ENCODE data around the gene FLYWCH2.
A peak's percentile ranks its signal among the peaks of the same experiment; 100 is the strongest.

The FLYWCH2 gene, protein sequence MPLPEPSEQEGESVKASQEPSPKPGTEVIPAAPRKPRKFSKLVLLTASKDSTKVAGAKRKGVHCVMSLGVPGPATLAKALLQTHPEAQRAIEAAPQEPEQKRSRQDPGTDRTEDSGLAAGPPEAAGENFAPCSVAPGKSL

DNA sequence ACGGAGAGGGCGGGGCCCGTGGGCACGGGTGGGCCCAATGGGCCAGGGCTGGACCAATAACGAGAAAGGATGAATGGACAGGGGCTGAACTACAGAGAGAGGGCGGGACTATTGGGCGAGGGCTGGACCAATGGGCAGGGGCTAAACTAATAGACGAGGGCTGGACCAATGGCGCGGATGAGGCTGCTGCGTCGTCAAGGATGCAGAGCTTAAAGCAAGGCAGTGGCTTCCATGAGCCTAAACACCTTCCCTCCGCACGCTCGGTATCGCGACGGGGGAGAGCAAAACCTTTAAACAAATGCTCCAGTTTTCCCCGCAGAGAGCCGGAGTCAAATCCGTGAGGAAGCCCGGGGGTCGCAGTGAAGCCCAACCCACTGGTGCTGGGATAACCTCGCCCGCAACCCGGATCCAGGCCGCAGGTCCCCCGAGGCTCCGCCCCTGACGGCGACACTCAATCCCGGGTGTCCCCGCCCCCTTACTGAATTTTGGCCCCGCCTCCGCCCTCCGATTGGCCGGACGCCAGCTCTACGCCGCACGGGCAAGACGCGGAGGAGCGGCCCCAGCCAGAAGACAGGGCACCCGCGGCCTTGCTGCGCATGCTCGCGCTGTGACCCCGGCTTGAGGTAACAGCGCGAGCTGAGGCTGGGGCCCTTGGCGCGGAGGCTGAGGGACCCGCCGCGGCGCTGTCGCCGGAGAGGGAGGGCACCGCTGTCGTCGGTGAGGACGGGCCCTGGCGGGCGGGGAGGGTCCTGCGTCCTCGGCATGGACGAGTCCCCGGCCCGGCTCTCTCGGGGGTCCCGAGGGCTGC lies at the start of gene FLYWCH2:
Gene FLYWCH2, plus strand, starts transcription at position 566 of the 808 bp plus-strand sequence. CDS start 13,235 bp downstream, outside the sequence.
- peak; percentile 100 for DNase-seq
- in situ Hi-C loops (cut with HindIII; ENCODE audit: low pct_ligation_motif_present, low pct_unique_long_range_greater_than_20kb, low sequenced_read_pairs): no loop called here

DNA sequence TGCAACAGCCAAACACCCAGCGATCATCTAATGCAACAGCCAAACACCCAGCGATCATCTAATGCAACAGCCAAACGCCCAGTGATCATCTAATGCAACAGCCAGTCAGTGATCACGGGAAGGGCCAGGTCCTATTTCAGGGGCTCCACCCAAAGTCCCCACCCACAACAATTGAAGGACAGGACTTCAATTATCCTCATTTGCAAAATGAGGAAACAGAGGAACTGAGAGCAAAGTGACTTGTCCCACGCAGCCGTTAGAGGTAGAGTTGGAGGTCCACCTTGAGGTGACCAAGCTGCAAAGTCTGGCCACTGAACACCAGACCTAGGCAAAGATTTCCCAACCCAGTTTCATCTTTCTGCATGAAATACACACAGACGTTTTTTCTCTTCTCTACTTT lies 49.2 kb upstream of the FLYWCH2 start:
- no peak for DNase-seq
- in situ Hi-C loops (cut with HindIII; ENCODE audit: low pct_ligation_motif_present, low pct_unique_long_range_greater_than_20kb, low sequenced_read_pairs): no loop called here

DNA sequence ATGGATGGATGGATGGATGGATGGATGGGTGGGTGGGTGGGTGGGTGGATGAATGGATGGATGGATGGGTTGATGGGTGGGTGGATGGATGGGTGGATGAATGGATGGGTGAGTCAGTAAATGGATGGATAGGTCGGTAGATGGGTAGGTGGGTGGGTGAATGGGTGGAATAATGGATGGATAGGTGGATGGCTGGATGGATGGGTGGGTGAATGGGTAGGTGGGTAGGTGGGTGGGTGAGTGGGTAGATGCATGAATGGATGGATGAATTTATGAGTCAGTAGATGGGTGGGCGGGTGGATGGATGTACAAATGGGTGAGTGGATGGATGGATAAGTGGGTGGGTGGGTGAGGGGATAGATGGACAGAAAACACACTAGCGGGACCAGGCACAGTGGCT lies 48.0 kb upstream of the FLYWCH2 start:
- in situ Hi-C loops (cut with HindIII; ENCODE audit: low pct_ligation_motif_present, low pct_unique_long_range_greater_than_20kb, low sequenced_read_pairs): no loop called here
- DNase-seq: no peak

DNA sequence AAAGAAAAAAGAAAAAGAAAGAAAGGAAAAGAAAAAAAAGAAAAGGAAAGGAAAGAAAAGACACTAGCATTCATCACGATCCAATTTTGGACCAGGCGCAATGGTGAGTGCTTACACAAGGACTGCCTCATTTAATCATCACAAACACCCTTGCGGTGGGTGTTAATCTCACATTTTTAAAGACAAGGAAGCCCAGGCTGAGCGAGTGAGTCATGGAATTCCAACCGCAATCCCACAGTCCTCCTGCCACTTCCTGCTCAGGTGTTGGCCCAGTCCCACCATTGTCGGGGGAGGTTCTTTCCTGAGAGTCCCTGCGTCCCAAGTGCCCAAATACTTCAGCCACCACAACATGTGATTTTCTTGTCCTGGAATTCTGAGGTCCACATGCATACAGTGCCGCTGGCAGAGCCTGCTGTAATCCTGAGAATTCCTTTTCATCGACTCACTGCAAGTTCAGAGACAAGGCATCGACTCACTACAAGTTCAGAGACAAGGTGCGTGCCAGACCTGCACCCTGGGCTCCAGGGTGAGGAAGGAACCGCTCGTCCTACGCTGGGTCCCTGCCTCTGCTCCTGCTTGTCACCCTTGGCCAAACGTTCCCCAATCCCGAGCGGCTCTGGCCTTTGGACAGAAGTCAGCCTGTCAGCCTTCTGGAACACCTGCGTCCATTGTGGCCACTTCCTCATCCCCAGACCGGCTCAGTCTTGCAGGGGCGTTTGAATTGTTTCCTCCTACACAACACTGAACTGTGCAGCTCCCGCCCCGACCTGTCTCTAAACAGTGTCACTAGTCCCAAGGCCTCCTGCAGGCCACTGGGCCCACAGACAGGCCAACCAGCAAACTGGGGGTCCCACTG lies 47.1 kb upstream of the FLYWCH2 start:
- peak; percentile 99 for DNase-seq
- in situ Hi-C loops (cut with HindIII; ENCODE audit: low pct_ligation_motif_present, low pct_unique_long_range_greater_than_20kb, low sequenced_read_pairs): no loop called here

DNA sequence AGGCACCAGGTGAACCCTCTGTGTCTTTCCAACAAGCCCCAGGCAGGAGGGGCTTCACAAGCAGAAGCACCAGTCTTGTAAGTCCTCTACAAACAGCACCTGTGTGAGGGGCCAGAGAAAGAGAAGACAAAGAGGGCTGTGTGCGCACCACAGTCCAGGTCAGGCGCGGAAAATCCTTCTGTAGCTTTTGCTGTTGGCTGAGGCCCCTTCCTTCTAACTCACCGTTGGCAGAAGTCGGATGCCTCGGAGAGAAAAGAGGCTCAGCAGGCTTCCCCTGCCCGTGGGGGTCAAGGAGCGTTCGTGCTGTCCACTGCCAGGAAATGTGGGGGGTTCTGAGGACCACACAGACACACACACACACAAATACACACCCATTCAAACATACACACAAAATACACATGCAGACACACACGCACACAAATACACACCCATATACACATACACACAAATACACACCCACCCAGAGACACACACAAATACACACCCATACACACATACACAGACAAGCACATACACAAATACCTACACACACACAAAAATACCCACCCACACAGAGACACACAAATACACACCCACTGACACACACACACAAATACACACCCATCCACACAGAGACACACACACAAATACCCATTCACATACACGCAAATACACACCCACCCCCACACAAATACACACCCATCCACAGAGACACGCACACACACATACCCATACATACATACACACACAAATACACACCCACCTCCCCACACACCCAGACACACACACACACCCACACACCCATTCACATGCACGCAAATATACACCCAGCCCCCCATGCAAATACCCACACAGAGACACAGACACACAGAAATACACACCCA lies 46.1 kb upstream of the FLYWCH2 start:
- in situ Hi-C loops (cut with HindIII; ENCODE audit: low pct_ligation_motif_present, low pct_unique_long_range_greater_than_20kb, low sequenced_read_pairs): no loop called here

DNA sequence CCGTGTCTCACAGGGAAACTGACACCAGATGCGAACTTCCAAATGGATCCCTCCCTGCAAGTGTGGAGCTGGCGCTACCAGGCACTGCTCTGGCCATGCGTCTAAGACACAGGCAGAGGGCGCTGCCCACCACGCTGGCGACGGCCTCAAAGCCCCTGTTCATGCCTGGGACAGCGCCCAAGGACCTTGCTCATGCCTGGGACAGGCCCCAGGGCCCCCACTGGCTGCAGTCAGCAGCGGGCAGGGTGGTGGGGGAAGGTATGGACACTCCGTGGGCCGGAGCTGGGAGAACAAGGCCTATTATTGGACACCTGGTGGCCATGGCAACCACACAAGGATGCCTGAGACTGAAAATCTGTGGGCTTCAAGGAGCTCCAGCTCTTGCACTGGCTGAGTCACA lies 44.1 kb upstream of the FLYWCH2 start:
- DNase-seq: peak; percentile 78
- in situ Hi-C loops (cut with HindIII; ENCODE audit: low pct_ligation_motif_present, low pct_unique_long_range_greater_than_20kb, low sequenced_read_pairs): no loop called here

More for the DNA sequence above, 46.1 kb upstream of the FLYWCH2 start:
- peak; percentile 29 for DNase-seq

DNA sequence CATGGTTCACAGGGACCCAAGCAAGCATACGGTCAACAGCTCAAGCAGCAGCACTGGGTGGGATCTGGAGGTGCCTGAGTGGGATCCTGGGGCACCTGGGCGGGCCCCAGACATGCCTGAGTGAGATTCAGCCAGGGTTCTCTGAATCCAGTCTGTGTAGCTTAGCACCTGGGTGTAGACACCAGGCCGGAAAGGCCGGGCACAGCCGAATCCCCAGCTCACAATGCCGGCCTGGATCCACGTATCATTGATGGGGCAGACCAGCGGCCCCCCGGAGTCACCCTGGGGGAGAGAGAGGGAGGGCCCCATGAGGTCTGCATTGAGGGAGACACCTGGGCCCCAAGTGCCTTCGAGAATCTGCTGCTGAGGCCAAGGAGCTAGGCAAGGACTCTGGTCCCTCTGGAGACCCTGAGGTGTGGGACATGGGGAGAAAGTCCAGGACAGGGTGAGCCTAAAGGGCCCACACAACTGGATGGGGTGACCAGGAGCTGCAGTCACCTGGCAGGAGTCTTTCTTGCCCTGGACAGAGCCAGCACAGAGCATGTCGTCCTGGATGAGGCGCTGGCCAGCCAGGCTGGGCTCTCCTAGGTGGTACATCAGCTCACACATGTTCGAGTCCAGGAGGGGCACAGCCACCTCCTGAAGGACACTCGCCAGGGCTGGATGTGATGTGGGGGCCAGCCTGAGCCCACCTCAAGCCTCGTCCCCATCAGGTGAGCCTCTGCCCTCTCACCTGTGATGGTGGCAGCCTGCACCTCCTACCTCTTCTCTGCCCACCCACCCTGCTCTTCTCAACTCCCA lies 43.2 kb upstream of the FLYWCH2 start:
- in situ Hi-C loops (cut with HindIII; ENCODE audit: low pct_ligation_motif_present, low pct_unique_long_range_greater_than_20kb, low sequenced_read_pairs): no loop called here
- DNase-seq: no peak

DNA sequence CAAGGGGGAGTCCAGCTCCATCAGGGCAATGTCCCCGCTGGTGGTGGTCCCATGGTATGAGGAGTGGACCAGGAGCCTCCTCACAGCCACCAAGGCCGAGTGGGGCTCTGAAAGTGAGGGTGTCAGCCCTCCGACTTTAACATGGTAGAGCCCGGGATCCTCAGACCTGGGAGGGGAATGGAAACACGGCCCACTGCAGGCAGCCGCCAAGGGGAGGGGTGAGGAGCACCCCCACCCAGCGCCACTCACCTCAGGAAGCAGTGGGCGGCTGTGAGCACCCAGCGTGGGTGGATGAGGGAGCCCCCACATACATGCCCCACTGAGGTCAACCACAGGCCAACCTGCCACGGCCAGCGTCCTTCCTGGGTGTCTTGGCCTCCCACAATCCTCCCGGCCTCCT lies 42.1 kb upstream of the FLYWCH2 start:
- in situ Hi-C loops (cut with HindIII; ENCODE audit: low pct_ligation_motif_present, low pct_unique_long_range_greater_than_20kb, low sequenced_read_pairs): no loop called here
- DNase-seq: no peak

DNA sequence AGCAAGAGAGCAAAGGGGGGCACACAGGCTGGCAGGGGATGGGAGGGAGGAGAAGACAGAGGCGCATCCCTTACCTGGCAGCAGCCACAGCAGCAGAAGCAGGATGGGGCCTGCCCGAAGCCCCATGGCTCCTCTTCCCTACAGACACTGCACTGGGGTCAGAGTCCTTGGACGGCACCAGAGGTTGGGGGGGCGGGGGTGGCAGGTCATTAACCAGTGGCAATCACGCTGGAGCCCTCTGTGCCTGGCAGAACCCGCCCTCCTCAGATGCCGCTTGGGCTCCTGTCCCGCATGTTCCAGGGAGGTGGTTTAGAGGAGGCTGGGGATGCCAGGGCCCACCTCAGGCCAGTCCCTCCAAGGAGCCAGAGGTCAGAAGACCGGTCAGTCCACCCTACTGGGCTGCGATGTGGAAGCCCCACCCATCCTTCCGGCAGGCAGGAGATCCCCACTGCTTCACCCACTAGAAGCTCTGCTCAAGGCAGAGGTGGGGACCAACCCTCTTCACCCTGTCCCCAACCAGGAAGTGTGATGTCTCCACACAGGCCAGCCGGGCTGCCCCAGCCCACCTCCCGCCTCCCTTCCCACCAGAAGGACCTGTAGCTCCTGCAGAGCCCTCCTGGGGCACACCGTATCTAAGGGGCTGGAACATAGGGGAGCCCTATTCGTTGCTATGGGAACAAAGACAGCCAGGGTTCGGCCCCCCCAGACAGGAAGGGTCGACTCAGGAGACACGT lies 41.2 kb upstream of the FLYWCH2 start:
- in situ Hi-C loops (cut with HindIII; ENCODE audit: low pct_ligation_motif_present, low pct_unique_long_range_greater_than_20kb, low sequenced_read_pairs): no loop called here
- no peak for DNase-seq

DNA sequence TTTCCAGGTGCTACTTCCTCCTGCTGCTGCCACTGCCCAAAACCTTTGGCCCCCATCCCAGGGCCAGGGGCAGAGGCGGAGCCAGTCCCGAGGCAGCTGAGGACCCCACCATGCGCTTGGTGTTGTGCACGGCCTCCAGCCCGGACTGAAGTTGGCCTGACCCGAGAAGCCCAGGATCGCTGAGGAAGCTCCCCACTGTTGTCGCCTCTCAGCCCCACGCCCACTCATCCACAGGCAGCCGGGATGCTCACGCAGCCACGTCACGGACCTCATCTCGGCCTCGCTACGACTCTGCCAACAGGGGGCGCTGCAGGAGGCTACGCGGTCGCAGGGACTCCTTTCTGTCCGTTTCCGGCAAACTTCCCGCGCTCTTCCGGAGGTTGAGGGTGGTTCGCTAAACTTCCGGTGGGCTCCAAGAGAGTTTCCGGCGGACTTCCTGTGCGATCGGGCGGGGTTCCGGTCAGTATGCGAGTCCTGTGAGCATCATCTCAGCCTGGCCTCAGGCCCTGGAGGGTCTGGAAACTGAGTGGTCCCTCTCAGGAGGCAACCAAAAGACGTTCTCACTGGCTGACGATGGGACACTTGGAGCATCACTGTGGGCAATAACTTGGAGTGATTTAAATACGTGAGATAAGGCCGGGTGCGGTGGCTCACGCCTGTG lies 40.5 kb upstream of the FLYWCH2 start:
- DNase-seq: no peak

DNA sequence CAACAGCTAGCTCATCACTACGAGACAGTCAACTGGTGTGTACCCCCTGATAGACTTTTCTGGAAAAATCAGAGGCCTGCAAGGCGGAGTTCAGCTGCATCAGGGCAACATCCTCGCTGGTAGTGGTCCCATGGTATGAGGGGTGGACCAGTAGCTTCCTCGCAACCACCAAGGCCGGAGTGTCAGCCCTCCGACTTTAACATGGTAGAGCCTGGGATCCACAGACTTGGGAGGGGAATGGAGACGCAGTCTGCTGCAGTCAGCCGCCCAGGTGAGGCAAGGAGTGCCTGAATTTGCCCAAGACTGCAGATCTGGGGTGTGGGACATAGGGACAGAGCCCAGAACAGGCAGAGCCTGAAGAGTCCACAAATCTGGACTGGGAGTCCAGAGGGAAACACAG lies 39.5 kb upstream of the FLYWCH2 start:
- no peak for DNase-seq
- in situ Hi-C loops (cut with HindIII; ENCODE audit: low pct_ligation_motif_present, low pct_unique_long_range_greater_than_20kb, low sequenced_read_pairs): no loop called here

More for the DNA sequence above, 40.5 kb upstream of the FLYWCH2 start:
- in situ Hi-C loops (cut with HindIII; ENCODE audit: low pct_ligation_motif_present, low pct_unique_long_range_greater_than_20kb, low sequenced_read_pairs): no loop called here

DNA sequence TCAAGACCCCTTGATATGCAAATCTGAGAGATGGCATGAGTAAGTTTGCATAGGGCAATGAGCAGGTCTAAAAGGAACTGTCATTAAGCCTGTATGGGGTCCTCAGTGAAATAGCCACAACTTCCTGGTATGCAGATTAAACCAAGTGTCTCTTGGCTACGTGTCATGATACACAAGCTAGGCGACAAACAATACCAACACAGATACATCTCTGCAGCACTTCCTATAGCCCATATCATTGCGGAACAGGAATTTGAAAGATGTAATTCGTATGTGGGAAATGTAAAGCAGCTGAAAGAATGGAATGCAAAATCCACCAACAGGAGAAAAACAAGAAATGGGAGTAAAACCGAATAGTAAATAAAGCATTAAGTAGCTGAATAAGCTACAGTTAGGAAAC lies 37.9 kb upstream of the FLYWCH2 start:
- DNase-seq: no peak
- in situ Hi-C loops (cut with HindIII; ENCODE audit: low pct_ligation_motif_present, low pct_unique_long_range_greater_than_20kb, low sequenced_read_pairs): no loop called here

DNA sequence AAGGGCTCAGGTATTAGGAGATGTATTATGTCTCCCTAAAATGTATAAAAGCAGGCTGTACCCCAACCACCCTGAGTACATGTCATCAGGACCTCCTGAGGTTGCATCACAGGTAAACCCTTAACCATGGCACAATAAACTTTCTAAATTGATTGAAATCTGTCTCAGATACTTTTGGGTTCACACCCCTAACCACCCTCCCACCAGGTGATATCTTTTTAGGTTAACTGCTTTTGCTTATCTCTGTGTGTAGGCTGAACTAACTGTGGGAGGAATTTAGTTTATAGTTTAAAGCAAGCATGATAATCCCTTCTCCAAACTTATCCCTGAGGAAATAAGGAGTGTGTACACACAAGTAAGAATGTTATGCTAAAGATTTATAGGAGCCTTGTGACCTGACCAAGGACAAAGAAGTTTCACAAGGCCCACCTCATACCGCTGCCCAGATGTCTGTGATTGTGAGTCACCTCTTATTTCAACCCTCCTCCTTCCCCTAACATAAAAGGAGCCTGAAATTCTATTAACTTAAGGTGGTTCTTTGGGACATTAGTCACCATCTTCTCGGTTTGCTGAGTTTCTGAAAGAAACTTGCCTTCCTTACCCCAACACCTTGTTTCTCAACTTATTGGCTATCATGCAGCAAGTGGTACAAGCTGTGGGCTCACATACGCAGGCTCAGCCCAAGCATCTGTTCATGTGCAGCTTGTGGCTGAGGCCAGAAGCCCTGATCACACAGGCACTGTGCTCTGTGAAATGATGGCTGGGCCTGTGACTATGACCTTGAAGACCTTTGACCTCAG lies 36.3 kb upstream of the FLYWCH2 start:
- in situ Hi-C loops (cut with HindIII; ENCODE audit: low pct_ligation_motif_present, low pct_unique_long_range_greater_than_20kb, low sequenced_read_pairs): no loop called here
- peak; percentile 43 for DNase-seq

DNA sequence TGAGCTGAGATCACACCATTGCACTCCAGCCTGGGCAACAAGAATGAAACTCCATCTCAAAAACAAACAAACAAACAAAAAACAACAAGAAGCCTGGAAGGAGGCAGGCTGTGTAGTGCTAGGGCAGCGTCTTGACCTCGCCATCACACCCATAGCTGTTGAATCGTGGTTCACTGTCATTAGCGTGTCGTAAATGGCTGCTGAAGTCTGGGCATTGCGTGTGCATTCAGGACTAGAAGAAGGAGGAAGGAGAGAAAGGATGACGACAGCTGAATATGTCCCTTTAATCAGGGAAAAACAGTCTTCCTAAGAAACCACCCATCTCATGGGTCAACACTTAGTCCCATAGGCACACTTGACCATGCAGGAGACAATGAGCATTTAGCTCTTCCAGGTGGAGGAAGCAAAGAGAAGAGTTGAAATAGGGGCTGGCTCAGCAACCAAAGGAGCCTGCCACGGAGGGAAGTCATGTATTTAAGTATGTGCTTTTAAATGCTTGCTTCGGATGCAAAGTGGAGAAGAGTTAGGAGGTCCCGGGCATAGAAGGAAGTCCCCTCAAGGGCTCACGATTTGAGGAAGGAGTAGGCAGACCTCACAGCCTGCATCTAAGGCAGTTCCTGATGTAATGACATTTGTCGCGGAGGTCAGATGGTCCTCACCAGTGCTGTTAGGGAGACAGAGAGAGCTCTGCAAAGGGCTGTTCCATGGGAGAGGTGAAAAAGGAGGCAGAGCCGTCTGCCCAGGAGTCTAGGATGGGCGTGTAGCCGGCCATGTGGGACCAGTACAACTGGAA lies 33.9 kb upstream of the FLYWCH2 start:
- no peak for DNase-seq
- in situ Hi-C loops (cut with HindIII; ENCODE audit: low pct_ligation_motif_present, low pct_unique_long_range_greater_than_20kb, low sequenced_read_pairs): no loop called here

DNA sequence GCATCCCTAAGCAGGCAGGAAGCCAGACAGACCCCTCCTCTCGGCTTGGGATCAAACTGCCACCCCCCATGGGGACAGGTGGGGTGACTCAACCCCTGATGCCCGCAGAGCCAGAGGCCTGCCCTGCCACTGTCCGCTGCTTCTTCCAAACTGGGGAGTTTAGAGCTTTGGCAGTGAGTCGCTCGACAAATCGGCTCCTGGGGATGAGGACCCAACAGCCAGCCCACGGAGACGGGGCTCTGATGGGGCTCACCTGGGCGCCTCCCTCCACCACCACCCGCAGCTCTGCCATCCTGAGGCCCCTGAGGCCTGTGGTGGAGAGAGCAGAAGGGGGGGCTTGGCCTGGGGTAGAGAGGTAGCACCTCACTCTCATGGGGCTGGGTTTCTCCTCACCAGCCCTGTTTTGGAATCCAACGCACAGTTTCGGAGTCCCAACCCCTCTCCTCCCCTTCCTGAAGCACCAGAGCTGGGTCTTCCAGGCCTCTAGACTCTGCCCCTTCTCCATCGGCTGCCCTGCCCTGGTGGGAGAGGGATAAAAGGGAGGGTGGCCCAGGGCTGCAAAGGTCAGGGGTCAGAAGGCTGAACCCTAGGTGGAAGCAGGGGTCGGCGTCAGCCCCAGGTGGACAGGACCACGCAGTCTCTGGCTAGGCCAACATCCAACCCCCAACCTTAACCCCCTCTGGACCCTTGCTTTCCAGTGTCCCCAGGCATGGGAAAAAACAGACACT lies 30.8 kb upstream of the FLYWCH2 start:
- no peak for DNase-seq
- in situ Hi-C loops (cut with HindIII; ENCODE audit: low pct_ligation_motif_present, low pct_unique_long_range_greater_than_20kb, low sequenced_read_pairs): no loop called here

Data from ACHN (cell line).